Mucosa of stomach (tissue), 1 donor: ENCODE data around the gene MORN2.

Experiments used
- H3K27me3 ChIP-seq: one replicate; pipeline ENCODE4 v1.7.0; 2013; ENCODE audit warnings: mild to moderate bottlenecking, low read length; ENCODE audit not compliant: control insufficient read depth, insufficient read depth
- H3K36me3 ChIP-seq: one replicate; pipeline ENCODE4 v1.7.0; 2013; ENCODE audit warnings: low read length; ENCODE audit not compliant: control insufficient read depth, insufficient read depth
- H3K4me1 ChIP-seq: one replicate; pipeline ENCODE4 v1.7.0; 2013; ENCODE audit warnings: mild to moderate bottlenecking, low read length; ENCODE audit not compliant: control insufficient read depth, insufficient read depth
- H3K4me3 ChIP-seq: one replicate; pipeline ENCODE4 v1.7.0; 2013; ENCODE audit warnings: low read length
- H3K9ac ChIP-seq: one replicate; pipeline ENCODE4 v1.7.0; 2013; ENCODE audit warnings: mild to moderate bottlenecking, low read length, moderate library complexity
- H3K9me3 ChIP-seq: one replicate; pipeline ENCODE4 v1.7.0; 2013; ENCODE audit warnings: mild to moderate bottlenecking, low read length, moderate library complexity; ENCODE audit not compliant: control insufficient read depth
- donor health status: Pancreatic carcinoma.

Gene MORN2

DNA sequence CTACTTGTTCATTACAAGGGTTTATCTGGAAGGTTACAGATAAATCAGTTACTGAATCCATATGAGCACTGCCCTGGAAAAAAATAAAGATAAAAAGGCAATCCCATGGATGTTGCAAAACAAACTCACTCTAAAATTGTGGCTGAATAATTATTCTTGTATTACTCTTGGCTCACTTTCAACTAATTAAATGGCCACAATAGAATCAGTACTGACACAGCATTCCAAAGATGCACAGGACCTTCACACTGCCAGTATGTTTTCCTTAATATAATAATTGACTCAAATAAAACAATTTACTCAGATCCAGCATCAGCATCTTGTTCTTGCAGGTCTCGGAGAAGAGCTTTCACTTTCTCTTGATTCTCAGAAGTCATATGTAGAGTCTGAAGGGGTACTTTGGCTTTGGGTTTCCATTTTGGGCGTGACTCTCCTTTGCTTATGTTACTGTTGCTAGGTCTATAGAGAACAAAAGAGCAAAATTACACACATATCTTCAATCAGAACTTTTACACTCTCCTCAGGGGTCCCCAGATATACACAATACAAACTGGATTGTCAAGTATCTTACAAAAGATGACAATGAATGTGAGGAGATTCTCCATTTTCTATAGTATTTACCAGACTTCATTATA, 12.6 kb upstream of the MORN2 start:
- Histone ChIP-seq H3K9me3 (no peaks in the 10 kb centered on the region), H3K36me3 (no peaks in the 10 kb centered on the region)

DNA sequence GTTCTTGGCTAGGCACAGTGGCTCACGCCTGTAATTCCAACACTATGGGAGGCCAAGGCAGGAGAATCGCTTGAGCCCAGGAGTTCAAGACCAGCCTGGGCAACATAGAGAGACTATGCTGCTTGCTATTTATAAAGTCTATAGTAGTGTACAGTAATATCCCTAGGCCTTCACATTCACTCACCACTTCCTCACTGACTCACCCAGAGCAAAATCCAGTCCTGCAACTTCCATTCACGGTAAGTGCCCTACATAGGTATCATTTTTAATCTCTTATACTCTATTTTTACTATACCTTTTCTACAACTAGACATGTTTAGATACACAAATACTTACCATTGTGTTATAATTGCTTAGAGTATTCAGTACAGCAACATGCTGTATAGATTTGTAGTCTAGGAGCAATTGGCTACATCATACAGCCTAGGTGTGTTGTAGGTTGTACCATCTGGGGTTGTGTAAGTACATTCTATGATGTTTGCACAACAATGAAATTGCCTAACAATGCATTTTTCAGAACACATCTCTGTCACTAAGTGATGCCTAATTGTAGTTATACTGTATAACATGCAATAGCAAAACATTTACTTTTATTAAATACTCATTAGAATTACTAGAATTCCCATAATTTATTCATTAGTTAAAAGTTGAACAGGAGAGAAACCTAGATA, 8.9 kb upstream of the MORN2 start:
- peaks cover 7% of the 10 kb centered on the region for H3K4me1 ChIP-seq
- no peak overlapping the region for H3K9ac ChIP-seq
- H3K4me3 ChIP-seq, result no peak overlapping the region
- no peaks in the 10 kb centered on the region for H3K27me3 ChIP-seq
- no peaks in the 10 kb centered on the region for H3K9me3 ChIP-seq
- no peaks in the 10 kb centered on the region for H3K36me3 ChIP-seq

More for the DNA sequence above, 12.6 kb upstream of the MORN2 start:
- Histone ChIP-seq H3K4me3 (no peak overlapping the region), H3K9ac (no peak overlapping the region), H3K27me3 (no peaks in the 10 kb centered on the region), H3K4me1 (peaks cover 7% of the 10 kb centered on the region)

DNA sequence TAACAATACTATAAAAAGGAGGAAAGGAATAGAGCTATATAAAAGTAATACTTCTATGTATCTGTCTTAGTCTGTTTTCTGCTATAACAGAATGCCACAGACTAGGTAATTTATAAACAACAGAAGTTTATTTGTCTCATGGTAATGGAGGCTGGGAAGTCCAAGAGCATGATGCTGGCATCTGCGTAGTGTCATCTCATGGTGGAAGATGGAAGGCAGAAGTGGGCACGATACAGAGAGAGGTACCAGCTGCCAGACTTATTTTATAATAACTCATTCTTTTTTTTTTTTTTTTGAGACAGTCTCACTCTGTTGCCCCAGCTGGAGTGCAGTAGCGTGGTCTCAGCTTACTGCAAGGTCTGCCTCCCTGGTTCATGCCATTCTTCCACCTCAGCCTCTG, 4.3 kb upstream of the MORN2 start:
- no peaks in the 10 kb centered on the region for H3K27me3 ChIP-seq
- peaks cover 4% of the 10 kb centered on the region for H3K4me1 ChIP-seq
- no peak overlapping the region for H3K9ac ChIP-seq
- H3K9me3 ChIP-seq, result no peaks in the 10 kb centered on the region
- no peaks in the 10 kb centered on the region for H3K36me3 ChIP-seq
- no peak overlapping the region for H3K4me3 ChIP-seq

DNA sequence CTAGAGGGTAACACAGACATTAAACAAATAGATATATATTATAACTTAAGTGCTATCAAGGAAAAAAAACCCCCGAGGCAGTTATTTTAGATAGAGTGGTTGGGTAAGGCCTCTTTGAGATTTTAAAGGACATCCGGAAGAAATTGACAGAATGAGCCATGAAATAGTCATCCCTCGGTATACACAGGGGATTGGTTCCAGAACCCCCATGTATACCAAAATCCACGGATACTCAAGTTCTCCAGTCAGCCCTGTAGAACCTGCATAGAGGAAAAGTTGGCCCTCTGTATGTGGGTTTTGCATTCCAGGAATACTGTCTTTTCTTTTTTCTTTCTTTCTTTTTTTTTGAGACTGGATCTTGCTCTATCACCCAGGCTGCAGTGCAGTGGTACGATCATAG, 2.0 kb upstream of the MORN2 start:
- Histone ChIP-seq H3K9me3 (no peaks in the 10 kb centered on the region), H3K27me3 (no peaks in the 10 kb centered on the region), H3K9ac (no peak overlapping the region), H3K4me1 (peaks cover 9% of the 10 kb centered on the region), H3K4me3 (no peak overlapping the region), H3K36me3 (no peaks in the 10 kb centered on the region)

DNA sequence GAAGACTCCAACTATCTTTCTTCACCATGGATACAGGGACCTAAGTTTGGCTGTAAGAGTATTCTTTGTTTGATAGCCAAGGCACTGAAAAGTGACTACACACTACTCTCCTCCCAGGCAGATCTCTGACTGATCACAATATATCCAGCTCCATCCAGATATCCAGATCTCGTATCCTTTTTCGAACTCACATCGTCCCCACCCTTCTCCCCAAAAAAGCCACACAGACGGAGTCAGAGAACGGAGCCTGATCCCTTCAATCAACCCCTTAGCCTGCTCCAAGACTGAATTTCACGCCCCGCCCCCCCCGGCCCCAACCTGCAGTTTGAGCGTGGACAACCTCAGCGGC, 575 bp upstream of the MORN2 start:
- Histone ChIP-seq H3K4me3 (peak overlapping the region; percentile 87), H3K27me3 (no peaks in the 10 kb centered on the region), H3K36me3 (no peaks in the 10 kb centered on the region), H3K9me3 (no peaks in the 10 kb centered on the region), H3K4me1 (peaks cover 9% of the 10 kb centered on the region), H3K9ac (peak overlapping the region; percentile 76)

DNA sequence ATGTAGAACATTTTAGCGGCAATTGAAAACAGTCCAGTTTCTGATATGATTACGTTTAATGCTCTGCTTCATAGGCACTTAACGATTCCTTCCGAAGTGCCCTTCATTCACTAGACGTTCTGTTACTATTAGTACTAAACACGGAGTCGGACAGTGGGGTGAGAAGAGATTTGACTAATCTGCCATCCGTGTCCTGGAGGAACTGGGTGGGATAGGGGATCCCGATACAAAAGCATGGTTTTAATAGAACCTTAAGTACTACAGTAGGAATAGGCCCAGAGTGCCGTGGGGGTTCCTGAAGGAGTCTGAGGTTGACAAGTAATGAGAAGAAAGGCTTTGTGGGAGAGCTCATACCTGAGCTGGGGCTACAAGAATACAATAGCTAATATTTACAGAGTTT, 631 bp downstream of the MORN2 start:
- Histone ChIP-seq H3K27me3 (no peaks in the 10 kb centered on the region), H3K4me3 (peak overlapping the region; percentile 87), H3K9me3 (no peaks in the 10 kb centered on the region), H3K36me3 (no peaks in the 10 kb centered on the region), H3K9ac (peak overlapping the region; percentile 76), H3K4me1 (peaks cover 9% of the 10 kb centered on the region)

DNA sequence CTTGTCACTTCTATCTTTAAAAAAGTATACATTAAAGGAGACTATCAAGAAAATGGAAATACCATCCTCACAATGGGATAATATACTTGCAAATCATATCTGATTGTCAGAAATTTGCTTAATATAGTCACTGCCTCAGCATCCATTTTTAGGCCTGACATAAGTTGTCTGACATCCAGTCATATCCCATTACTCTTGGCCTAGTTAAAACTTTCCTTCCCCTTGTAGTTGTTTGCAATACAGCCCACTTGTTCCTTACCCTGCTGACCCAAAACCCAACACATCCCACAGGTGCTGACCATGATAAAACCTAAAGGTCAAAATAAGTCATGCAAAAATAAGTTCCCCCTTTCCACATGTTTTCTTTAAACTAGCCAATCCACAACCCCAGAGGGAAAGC, 10.3 kb downstream of the MORN2 start:
- Histone ChIP-seq H3K4me1 (no peaks in the 10 kb centered on the region), H3K9ac (no peak overlapping the region), H3K27me3 (no peaks in the 10 kb centered on the region), H3K4me3 (no peak overlapping the region), H3K36me3 (no peaks in the 10 kb centered on the region), H3K9me3 (no peaks in the 10 kb centered on the region)

DNA sequence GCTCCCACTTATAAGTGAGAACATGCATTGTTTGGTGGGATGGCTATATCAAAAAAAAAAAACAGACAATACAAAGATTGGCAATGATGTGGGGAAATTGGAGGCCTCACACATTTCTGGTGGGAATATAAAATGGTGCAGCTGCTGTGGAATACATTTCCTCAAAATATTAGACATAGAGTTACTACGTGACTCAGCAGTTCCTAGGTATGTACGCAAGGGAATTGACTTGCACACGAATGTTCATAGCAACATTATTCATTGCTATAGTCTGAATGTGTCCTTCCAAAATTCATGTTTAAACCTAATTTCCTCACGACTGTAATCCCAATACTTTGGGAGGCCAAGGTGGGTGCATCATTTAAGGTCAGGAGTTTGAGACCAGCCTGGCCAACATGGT, 11.6 kb downstream of the MORN2 start:
- no peaks in the 10 kb centered on the region for H3K36me3 ChIP-seq
- H3K4me3 ChIP-seq, result no peak overlapping the region
- no peaks in the 10 kb centered on the region for H3K27me3 ChIP-seq
- H3K9me3 ChIP-seq, result no peaks in the 10 kb centered on the region
- H3K4me1 ChIP-seq, result no peaks in the 10 kb centered on the region
- H3K9ac ChIP-seq, result no peak overlapping the region

DNA sequence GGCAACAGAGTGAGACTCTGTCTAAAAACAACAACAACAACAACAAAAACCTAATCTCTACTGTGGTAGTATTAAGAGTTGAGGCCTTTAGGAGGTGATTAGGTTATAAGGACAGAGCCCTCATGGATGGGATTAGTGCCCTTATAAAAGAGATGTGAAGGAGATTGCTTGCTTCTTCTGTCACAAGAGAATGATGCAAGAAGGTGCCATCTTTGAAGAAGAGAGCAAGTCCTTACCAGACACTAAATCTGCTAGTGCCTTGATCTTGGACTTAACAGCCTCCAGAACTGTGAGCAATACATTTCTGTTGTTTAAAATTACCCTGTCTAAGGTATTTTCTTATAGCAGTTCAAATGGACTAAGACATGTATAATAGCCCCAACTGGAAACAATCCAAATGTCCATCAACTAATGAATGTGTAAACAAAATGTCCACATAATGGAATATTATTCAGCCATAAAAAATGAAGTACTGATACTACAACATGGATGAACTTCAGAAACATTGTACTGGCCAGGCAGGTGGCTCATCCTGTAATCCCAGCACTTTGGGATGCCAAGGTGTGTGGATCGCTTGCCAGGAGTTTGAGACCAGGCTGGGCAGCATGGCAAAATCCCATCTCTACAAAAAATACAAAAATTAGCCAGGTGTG, 12.3 kb downstream of the MORN2 start:
- Histone ChIP-seq H3K9ac (no peak overlapping the region), H3K4me3 (no peak overlapping the region), H3K27me3 (no peaks in the 10 kb centered on the region), H3K36me3 (no peaks in the 10 kb centered on the region), H3K9me3 (no peaks in the 10 kb centered on the region), H3K4me1 (no peaks in the 10 kb centered on the region)

DNA sequence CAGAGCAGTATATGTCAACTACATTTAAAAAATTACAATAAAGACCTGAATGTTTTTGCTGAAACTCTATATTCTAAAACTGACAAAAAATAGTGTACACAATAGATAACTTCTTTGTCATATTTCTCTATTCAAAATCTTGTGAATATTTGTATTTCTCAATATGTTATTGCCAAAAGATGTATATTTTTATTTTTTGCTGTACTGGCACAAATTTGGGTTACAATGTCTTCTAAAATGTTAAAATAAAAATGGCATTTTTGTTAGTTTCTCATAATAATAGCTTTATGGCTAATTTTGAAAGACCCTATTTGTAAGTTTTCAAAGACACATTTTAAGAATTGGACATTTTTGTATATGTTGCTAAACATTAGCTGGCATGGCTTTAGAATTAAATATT, 13.3 kb downstream of the MORN2 start:
- H3K9ac ChIP-seq, result no peak overlapping the region
- no peak overlapping the region for H3K4me3 ChIP-seq
- H3K9me3 ChIP-seq, result no peaks in the 10 kb centered on the region
- H3K4me1 ChIP-seq, result no peaks in the 10 kb centered on the region
- H3K27me3 ChIP-seq, result no peaks in the 10 kb centered on the region
- H3K36me3 ChIP-seq, result no peaks in the 10 kb centered on the region

DNA sequence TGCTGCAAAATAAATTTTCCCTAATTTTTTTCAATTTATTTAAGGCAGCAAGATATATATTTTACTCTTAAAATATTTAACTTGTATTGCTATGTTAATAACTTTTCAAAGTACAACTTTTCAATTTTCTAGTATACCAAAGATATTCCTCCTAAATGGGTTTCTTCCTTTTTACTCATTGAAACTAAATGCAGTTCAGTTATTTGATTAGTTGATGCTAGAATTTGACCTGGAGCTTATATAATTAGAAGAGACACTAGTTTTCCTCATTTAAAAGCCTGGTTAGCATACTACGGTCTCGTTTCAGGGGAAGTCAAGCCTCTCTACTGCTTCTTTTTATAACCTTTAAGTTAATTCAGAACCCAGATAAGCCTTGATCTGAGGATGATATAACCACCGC, 13.8 kb downstream of the MORN2 start, which contains the start of gene ARHGEF33:
TSS of gene ARHGEF33 (plus strand) at position 301 of the 400 bp plus-strand sequence. CDS start 29,573 bp downstream, outside the sequence.
- Histone ChIP-seq H3K27me3 (no peaks in the 10 kb centered on the region), H3K36me3 (no peaks in the 10 kb centered on the region), H3K9me3 (no peaks in the 10 kb centered on the region), H3K9ac (no peak within 1 kb of the TSS), H3K4me3 (no peak within 1 kb of the TSS), H3K4me1 (no peaks in the 10 kb centered on the region)

DNA sequence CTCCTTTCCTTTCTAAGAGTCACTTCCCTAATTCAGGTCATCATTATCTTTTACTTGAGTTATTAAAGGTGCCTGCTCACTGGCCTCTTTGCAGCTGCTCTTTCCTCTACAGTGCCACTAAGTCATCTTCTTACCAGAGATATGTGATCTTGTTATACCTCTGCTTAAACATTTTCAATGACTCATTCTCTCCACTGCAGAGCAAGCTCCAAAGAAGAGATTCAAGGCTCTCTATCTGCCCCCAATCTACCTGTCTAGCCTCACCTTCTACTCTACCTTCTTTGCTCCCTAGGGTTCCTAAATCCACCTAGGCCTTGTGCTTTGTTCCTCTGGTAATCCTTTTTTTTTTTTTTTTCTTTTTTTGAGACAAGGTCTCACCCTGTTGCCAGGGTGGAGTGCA, 17.0 kb downstream of the MORN2 start:
- H3K4me1 ChIP-seq, result no peaks in the 10 kb centered on the region
- H3K4me3 ChIP-seq, result no peak overlapping the region
- H3K9ac ChIP-seq, result no peak overlapping the region
- no peaks in the 10 kb centered on the region for H3K36me3 ChIP-seq
- H3K27me3 ChIP-seq, result no peaks in the 10 kb centered on the region
- H3K9me3 ChIP-seq, result no peaks in the 10 kb centered on the region
